Inflammatory macrophage (primary cell): ENCODE measurements around the gene ERI2.
"Not testable (repeated sequence)": the region's sequence is repeated elsewhere in the genome, so short reads cannot be mapped to it uniquely, and the experiment has no call there.

Source experiments
- DNase-seq, 2 donors: peaks; one replicate each; pipeline ENCODE4 v3.0.0-alpha.2; 2020 to 2022

The ERI2 gene

GRCh38 chr16:20764448-20764847 lies 41.8 kb downstream of the ERI2 start:
- not testable (repeated sequence) for DNase-seq

- peak; percentile 86 to 90 for DNase-seq
Measured at GRCh38 chr16:20763461-20764232, 42.6 kb downstream of the ERI2 start, which contains the start of gene ACSM3. TSS of gene ACSM3 (plus strand) at chr16:20764014. CDS start at chr16:20770035, 6,021 bp downstream.

- no peak for DNase-seq
Measured at GRCh38 chr16:20762404-20763123, 43.7 kb downstream of the ERI2 start.

GRCh38 chr16:20761175-20761574 lies 45.1 kb downstream of the ERI2 start:
- no peak for DNase-seq

GRCh38 chr16:20760346-20760745 lies 45.9 kb downstream of the ERI2 start:
- DNase-seq, result no peak

GRCh38 chr16:20755799-20756198 lies 50.5 kb downstream of the ERI2 start:
- DNase-seq, result not testable (repeated sequence)

- DNase-seq, result no peak
Measured at GRCh38 chr16:20755238-20755637, 51.0 kb downstream of the ERI2 start.

- no peak for DNase-seq
Measured at GRCh38 chr16:20753727-20754126, 52.5 kb downstream of the ERI2 start.

- no peak for DNase-seq
Measured at GRCh38 chr16:20750558-20750957, 55.7 kb downstream of the ERI2 start.

GRCh38 chr16:20749474-20749873 lies 56.8 kb downstream of the ERI2 start:
- no peak for DNase-seq

GRCh38 chr16:20747030-20747816 lies 59.0 kb downstream of the ERI2 start:
- peak; percentile 84 to 85 for DNase-seq

- DNase-seq, result no peak
Measured at GRCh38 chr16:20746461-20746860, 59.8 kb downstream of the ERI2 start.
